Liver (tissue), 3 donors: ENCODE measurements around the gene ZNF493.
A peak's percentile ranks its signal among the peaks of the same experiment; 100 is the strongest.

ENCODE experiments used
- EGR1 ChIP-seq, 2 donors: IDR thresholded peaks; 2 replicates each; pipeline ENCODE4 v1.6.1; 2016 to 2018; ENCODE audit warnings: antibody characterized with exemption in 2 of 2, low read depth in 2 of 2
- HNF4A ChIP-seq, 2 donors: conservative IDR thresholded peaks; 2 replicates each; pipeline ENCODE4 v1.6.1; 2016; ENCODE audit warnings: antibody characterized with exemption in 2 of 2, mild to moderate bottlenecking in 2 of 2
- NR2F2 ChIP-seq: IDR thresholded peaks from 2 replicates; pipeline ENCODE4 v1.6.1; 2016; ENCODE audit warnings: antibody characterized with exemption
- RAD21 ChIP-seq, 2 donors: IDR thresholded peaks; 2 replicates each; pipeline ENCODE4 v1.6.1; 2016; ENCODE audit warnings: antibody characterized with exemption in 2 of 2, mild to moderate bottlenecking in 2 of 2
- RXRA ChIP-seq, 2 donors: IDR thresholded peaks; 2 replicates each; pipeline ENCODE4 v1.6.1; 2017 to 2018; ENCODE audit warnings: antibody characterized with exemption in 2 of 2, mild to moderate bottlenecking in 1 of 2
- SP1 ChIP-seq: IDR thresholded peaks from 2 replicates; pipeline ENCODE4 v1.6.1; 2018; ENCODE audit warnings: antibody characterized with exemption, mild to moderate bottlenecking
- TAF1 ChIP-seq: conservative IDR thresholded peaks from 2 replicates; pipeline ENCODE4 v1.6.1; 2016; ENCODE audit warnings: antibody characterized with exemption, mild to moderate bottlenecking
- YY1 ChIP-seq: IDR thresholded peaks from 2 replicates; pipeline ENCODE4 v1.6.1; 2016; ENCODE audit warnings: antibody characterized with exemption, mild to moderate bottlenecking
- TF ChIP-seq, protein P1 (sequence below): fragments of 150-350 bp; IDR thresholded peaks from 2 replicates; pipeline ENCODE4 v1.5.1; 2017; ENCODE audit warnings: improper control_type of control experiment, low read depth, low read length; ENCODE audit not compliant: missing input control
- TF ChIP-seq, protein P2 (sequence below): IDR thresholded peaks from 2 replicates; pipeline ENCODE4 v1.6.1; 2016; ENCODE audit warnings: antibody characterized with exemption
- TF ChIP-seq, protein P3 (sequence below): IDR thresholded peaks from 2 replicates; pipeline ENCODE4 v1.6.1; 2016; ENCODE audit warnings: antibody characterized with exemption
- TF ChIP-seq, protein P4 (sequence below): IDR thresholded peaks from 2 replicates; pipeline ENCODE4 v1.6.1; 2016; ENCODE audit warnings: antibody characterized with exemption, mild to moderate bottlenecking
- TF ChIP-seq, protein P5 (sequence below): IDR thresholded peaks from 2 replicates; pipeline ENCODE4 v1.6.1; 2016; ENCODE audit warnings: antibody characterized with exemption
- donor health status: healthy.
- donor health status: healthy.

DNA sequence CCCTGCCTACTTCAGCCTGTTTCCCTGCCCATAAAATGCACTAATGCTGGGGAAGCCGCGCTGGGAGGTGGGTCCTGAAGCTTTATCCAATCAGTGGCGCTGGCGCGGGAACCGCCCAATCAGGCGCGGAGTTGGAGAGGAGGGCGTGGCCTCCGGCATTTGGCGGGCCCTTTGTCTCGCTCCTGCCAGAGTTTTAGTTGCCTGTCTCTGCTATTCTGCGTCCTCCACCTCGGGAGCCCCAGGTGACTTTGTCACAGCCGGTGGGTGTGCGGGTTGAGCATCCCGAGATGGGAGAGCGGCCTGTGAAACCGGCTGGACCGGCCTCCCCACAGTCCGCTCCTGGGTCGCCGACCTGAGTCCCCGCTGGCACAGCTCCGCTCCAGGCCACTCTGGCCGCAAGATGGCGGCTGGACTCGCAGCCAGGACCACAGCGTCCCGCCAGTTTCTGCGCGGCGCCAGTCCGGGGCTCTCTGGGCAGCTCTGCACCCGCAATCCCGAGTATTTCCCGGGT, 77.8 kb downstream of the ZNF493 start:
- TF ChIP-seq TAF1 (no peak), RAD21 (IDR thresholded peaks at IDR 0.05) (no peak), SP1 (peak; percentile 22), EGR1 (IDR thresholded peaks at IDR 0.05; ENCODE audit: low read depth in 2 of 2) (no peak), YY1 (no peak), NR2F2 (no peak), RXRA (IDR thresholded peaks at IDR 0.05) (no peak), HNF4A (conservative IDR thresholded peaks at IDR 0.05) (no peak)
- TF ChIP-seq, protein P1, sequence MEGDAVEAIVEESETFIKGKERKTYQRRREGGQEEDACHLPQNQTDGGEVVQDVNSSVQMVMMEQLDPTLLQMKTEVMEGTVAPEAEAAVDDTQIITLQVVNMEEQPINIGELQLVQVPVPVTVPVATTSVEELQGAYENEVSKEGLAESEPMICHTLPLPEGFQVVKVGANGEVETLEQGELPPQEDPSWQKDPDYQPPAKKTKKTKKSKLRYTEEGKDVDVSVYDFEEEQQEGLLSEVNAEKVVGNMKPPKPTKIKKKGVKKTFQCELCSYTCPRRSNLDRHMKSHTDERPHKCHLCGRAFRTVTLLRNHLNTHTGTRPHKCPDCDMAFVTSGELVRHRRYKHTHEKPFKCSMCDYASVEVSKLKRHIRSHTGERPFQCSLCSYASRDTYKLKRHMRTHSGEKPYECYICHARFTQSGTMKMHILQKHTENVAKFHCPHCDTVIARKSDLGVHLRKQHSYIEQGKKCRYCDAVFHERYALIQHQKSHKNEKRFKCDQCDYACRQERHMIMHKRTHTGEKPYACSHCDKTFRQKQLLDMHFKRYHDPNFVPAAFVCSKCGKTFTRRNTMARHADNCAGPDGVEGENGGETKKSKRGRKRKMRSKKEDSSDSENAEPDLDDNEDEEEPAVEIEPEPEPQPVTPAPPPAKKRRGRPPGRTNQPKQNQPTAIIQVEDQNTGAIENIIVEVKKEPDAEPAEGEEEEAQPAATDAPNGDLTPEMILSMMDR, result no peak
- TF ChIP-seq, protein P2, sequence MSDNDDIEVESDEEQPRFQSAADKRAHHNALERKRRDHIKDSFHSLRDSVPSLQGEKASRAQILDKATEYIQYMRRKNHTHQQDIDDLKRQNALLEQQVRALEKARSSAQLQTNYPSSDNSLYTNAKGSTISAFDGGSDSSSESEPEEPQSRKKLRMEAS, result no peak
- TF ChIP-seq, protein P3, sequence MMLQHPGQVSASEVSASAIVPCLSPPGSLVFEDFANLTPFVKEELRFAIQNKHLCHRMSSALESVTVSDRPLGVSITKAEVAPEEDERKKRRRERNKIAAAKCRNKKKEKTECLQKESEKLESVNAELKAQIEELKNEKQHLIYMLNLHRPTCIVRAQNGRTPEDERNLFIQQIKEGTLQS, result no peak
- TF ChIP-seq, protein P4, sequence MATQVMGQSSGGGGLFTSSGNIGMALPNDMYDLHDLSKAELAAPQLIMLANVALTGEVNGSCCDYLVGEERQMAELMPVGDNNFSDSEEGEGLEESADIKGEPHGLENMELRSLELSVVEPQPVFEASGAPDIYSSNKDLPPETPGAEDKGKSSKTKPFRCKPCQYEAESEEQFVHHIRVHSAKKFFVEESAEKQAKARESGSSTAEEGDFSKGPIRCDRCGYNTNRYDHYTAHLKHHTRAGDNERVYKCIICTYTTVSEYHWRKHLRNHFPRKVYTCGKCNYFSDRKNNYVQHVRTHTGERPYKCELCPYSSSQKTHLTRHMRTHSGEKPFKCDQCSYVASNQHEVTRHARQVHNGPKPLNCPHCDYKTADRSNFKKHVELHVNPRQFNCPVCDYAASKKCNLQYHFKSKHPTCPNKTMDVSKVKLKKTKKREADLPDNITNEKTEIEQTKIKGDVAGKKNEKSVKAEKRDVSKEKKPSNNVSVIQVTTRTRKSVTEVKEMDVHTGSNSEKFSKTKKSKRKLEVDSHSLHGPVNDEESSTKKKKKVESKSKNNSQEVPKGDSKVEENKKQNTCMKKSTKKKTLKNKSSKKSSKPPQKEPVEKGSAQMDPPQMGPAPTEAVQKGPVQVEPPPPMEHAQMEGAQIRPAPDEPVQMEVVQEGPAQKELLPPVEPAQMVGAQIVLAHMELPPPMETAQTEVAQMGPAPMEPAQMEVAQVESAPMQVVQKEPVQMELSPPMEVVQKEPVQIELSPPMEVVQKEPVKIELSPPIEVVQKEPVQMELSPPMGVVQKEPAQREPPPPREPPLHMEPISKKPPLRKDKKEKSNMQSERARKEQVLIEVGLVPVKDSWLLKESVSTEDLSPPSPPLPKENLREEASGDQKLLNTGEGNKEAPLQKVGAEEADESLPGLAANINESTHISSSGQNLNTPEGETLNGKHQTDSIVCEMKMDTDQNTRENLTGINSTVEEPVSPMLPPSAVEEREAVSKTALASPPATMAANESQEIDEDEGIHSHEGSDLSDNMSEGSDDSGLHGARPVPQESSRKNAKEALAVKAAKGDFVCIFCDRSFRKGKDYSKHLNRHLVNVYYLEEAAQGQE, result no peak
- TF ChIP-seq, protein P5, sequence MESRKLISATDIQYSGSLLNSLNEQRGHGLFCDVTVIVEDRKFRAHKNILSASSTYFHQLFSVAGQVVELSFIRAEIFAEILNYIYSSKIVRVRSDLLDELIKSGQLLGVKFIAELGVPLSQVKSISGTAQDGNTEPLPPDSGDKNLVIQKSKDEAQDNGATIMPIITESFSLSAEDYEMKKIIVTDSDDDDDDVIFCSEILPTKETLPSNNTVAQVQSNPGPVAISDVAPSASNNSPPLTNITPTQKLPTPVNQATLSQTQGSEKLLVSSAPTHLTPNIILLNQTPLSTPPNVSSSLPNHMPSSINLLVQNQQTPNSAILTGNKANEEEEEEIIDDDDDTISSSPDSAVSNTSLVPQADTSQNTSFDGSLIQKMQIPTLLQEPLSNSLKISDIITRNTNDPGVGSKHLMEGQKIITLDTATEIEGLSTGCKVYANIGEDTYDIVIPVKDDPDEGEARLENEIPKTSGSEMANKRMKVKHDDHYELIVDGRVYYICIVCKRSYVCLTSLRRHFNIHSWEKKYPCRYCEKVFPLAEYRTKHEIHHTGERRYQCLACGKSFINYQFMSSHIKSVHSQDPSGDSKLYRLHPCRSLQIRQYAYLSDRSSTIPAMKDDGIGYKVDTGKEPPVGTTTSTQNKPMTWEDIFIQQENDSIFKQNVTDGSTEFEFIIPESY, result no peak
